ENCODE data around the gene S100Z. TPM values are rescaled to one million over a fixed set of nuclear protein-coding genes. Genes with fewer than 3 reads are reported as not detected.

S100Z gene
- total RNA-seq, 4 donors from 2014 or later, result 0.80 TPM; not detected in 3

GRCh38 chr5:76861612-76862011 lies 11.8 kb downstream of the S100Z start:
- TF ChIP-seq CTCF (IDR thresholded peaks at IDR 0.05) (no peak), POLR2A (IDR thresholded peaks at IDR 0.05) (no peak), EP300 (IDR thresholded peaks at IDR 0.05; ENCODE audit: low read depth) (no peak), POLR2AphosphoS5 (IDR thresholded peaks at IDR 0.05) (no peak)
- 71 to 79% methylated on average over 2 to 5 of the region's 5 CpGs for WGBS, 2 donors (ENCODE audit: low coverage in 1 of 2)
- no peak overlapping the region for H3K4me3 ChIP-seq
- DNase-seq, result no peak
- no peak overlapping the region for H3K27ac ChIP-seq
- no peaks in the 10 kb centered on the region for H3K9me3 ChIP-seq
- intact Hi-C loops (cut with DNase I; ENCODE audit: low total_unique reads) (no loop called here), in situ Hi-C loops (cut with MboI; ENCODE audit: low pct_ligation_motif_present in 1 of 4, low pct_unique_long_range_greater_than_20kb in 1 of 4, low sequenced_read_pairs in 3 of 4) (loop anchor here in 1 of 4 donors (10.0 kb wide), 1 partner anchor 153 kb away; no protein-coding TSS in a partner anchor)
- no peaks in the 10 kb centered on the region for H3K27me3 ChIP-seq
- peaks cover 0 to 16% (median under 1%) of the 10 kb centered on the region in 4 donors for H3K4me1 ChIP-seq
- H3K36me3 ChIP-seq, result no peaks in the 10 kb centered on the region

GRCh38 chr5:76863001-76863400 lies 13.2 kb downstream of the S100Z start:
- no peaks in the 10 kb centered on the region for H3K9me3 ChIP-seq
- intact Hi-C loops (cut with DNase I; ENCODE audit: low total_unique reads) (no loop called here), in situ Hi-C loops (cut with MboI; ENCODE audit: low pct_ligation_motif_present in 1 of 4, low pct_unique_long_range_greater_than_20kb in 1 of 4, low sequenced_read_pairs in 3 of 4) (loop anchor here in 1 of 4 donors (10.0 kb wide), 1 partner anchor 152 kb away; no protein-coding TSS in a partner anchor)
- H3K27me3 ChIP-seq, result no peaks in the 10 kb centered on the region
- H3K27ac ChIP-seq, result no peak overlapping the region
- H3K36me3 ChIP-seq, result no peaks in the 10 kb centered on the region
- WGBS, 2 donors (ENCODE audit: low coverage in 1 of 2), result 0 to 35% methylated on average over 1 of the region's 1 CpG
- TF ChIP-seq EP300 (IDR thresholded peaks at IDR 0.05; ENCODE audit: low read depth) (no peak), CTCF (IDR thresholded peaks at IDR 0.05) (no peak), POLR2AphosphoS5 (IDR thresholded peaks at IDR 0.05) (no peak), POLR2A (IDR thresholded peaks at IDR 0.05) (no peak)
- H3K4me3 ChIP-seq, result no peak overlapping the region
- no peak for DNase-seq
- peaks cover 0 to 12% (median 0%) of the 10 kb centered on the region in 4 donors for H3K4me1 ChIP-seq

GRCh38 chr5:76866503-76866902 lies 16.7 kb downstream of the S100Z start:
- Histone ChIP-seq H3K27me3 (no peaks in the 10 kb centered on the region), H3K9me3 (no peaks in the 10 kb centered on the region), H3K27ac (peak overlapping the region in 1 of 4 donors; percentile 13), H3K4me1 (peaks cover 0 to 12% (median 0%) of the 10 kb centered on the region in 4 donors), H3K4me3 (no peak overlapping the region), H3K36me3 (no peaks in the 10 kb centered on the region)
- DNase-seq, result no peak
- no peak for TF ChIP-seq EP300 (IDR thresholded peaks at IDR 0.05; ENCODE audit: low read depth)
- no peak for TF ChIP-seq POLR2A (IDR thresholded peaks at IDR 0.05)
- no peak for TF ChIP-seq CTCF (IDR thresholded peaks at IDR 0.05)
- no peak for TF ChIP-seq POLR2AphosphoS5 (IDR thresholded peaks at IDR 0.05)
- intact Hi-C loops (cut with DNase I; ENCODE audit: low total_unique reads) (no loop called here), in situ Hi-C loops (cut with MboI; ENCODE audit: low pct_ligation_motif_present in 1 of 4, low pct_unique_long_range_greater_than_20kb in 1 of 4, low sequenced_read_pairs in 3 of 4) (loop anchor here in 1 of 4 donors (10.0 kb wide), 1 partner anchor 148 kb away; no protein-coding TSS in a partner anchor)
- WGBS, 2 donors (ENCODE audit: low coverage in 1 of 2), result 71 to 80% methylated on average over 2 of the region's 2 CpGs

- in situ Hi-C loops (cut with MboI; ENCODE audit: low pct_ligation_motif_present in 1 of 4, low pct_unique_long_range_greater_than_20kb in 1 of 4, low sequenced_read_pairs in 3 of 4) (loop anchor here in 1 of 4 donors (10.0 kb wide), 1 partner anchor 148 kb away; no protein-coding TSS in a partner anchor), intact Hi-C loops (cut with DNase I; ENCODE audit: low total_unique reads) (no loop called here)
- Histone ChIP-seq H3K36me3 (no peaks in the 10 kb centered on the region), H3K4me3 (no peak overlapping the region), H3K27ac (no peak overlapping the region), H3K27me3 (no peaks in the 10 kb centered on the region), H3K9me3 (no peaks in the 10 kb centered on the region), H3K4me1 (peaks cover 0 to 12% (median 0%) of the 10 kb centered on the region in 4 donors)
- WGBS, 2 donors (ENCODE audit: low coverage in 1 of 2), result 58 to 71% methylated on average over 4 of the region's 4 CpGs
- TF ChIP-seq POLR2A (IDR thresholded peaks at IDR 0.05) (no peak), CTCF (IDR thresholded peaks at IDR 0.05) (no peak), EP300 (IDR thresholded peaks at IDR 0.05; ENCODE audit: low read depth) (no peak)
- no peak for DNase-seq
These were observed 17.2 kb downstream of the S100Z start for GRCh38 chr5:76867038-76867437.
